H1 (cell line): ENCODE data around the gene CTSW.

ENCODE experiments used
- ASH2L ChIP-seq: fragments of 200-600, 300-600 bp; sonication (generic); IDR thresholded peaks from one replicate; pipeline ENCODE4 v1.7.1; 2017; ENCODE audit warnings: low read length
- CTCF ChIP-seq, 3 experiments: IDR thresholded peaks; 1 replicate in 2 of 3; 2 replicates in 1 of 3; pipeline versions ENCODE4 v1.5.1 to v1.6.1; 2011; ENCODE audit warnings: low read length in 3 of 3, mild to moderate bottlenecking in 3 of 3, inconsistent platforms in 2 of 3, low read depth in 1 of 3, moderate library complexity in 1 of 3; ENCODE audit not compliant: insufficient read depth in 1 of 3; ENCODE audit errors: control extremely low read depth in 1 of 3
- EGR1 ChIP-seq: IDR thresholded peaks from 2 replicates; pipeline ENCODE4 v1.6.1; 2011; ENCODE audit warnings: low read depth, low read length, borderline replicate concordance
- EP300 ChIP-seq, 2 experiments: IDR thresholded peaks; 1 replicate in 1 of 2; 2 replicates in 1 of 2; pipeline ENCODE4 v1.6.1; 2011 to 2012; ENCODE audit warnings: low read depth in 2 of 2, low read length in 2 of 2, mild to moderate bottlenecking in 2 of 2, borderline replicate concordance in 1 of 2, inconsistent platforms in 1 of 2, moderate library complexity in 1 of 2
- GTF2F1 ChIP-seq: IDR thresholded peaks from 2 replicates; pipeline ENCODE4 v1.6.1; 2012; ENCODE audit warnings: low read depth, low read length, improper control_type of control experiment, borderline replicate concordance
- KDM1A ChIP-seq: fragments of 200-600, 300-600 bp; sonication (generic); IDR thresholded peaks from 2 replicates; pipeline ENCODE4 v1.7.1; 2016; ENCODE audit warnings: mild to moderate bottlenecking, low read length, borderline replicate concordance
- POLR2A ChIP-seq, 2 experiments: IDR thresholded peaks; 1 replicate in 1 of 2; 2 replicates in 1 of 2; pipeline ENCODE4 v1.6.1; 2011; ENCODE audit warnings: low read depth in 2 of 2, low read length in 2 of 2, mild to moderate bottlenecking in 2 of 2; ENCODE audit errors: control extremely low read depth in 1 of 2
- POLR2AphosphoS5 ChIP-seq: IDR thresholded peaks from 2 replicates; pipeline ENCODE4 v1.6.1; 2011; ENCODE audit warnings: low read depth, low read length

- TF ChIP-seq KDM1A (no peak), CTCF (IDR thresholded peaks at IDR 0.05; ENCODE audit: control extremely low read depth in 1 of 3, insufficient read depth in 1 of 3, low read depth in 1 of 3, low read length in 3 of 3) (no peak), EGR1 (no peak), POLR2A (IDR thresholded peaks at IDR 0.05; ENCODE audit: control extremely low read depth in 1 of 2, low read depth in 2 of 2, low read length in 2 of 2) (peak in 1 of 2 experiments; percentile 41; a peak in 1 of 3 replicates), GTF2F1 (no peak), ASH2L (peak; percentile 69), POLR2AphosphoS5 (peak; percentile 15; the same call in 1 of the 2 replicates), EP300 (IDR thresholded peaks at IDR 0.05; ENCODE audit: borderline replicate concordance in 1 of 2, low read depth in 2 of 2, low read length in 2 of 2) (no peak)
Observed at GRCh38 chr11:65833297-65834030, 46.2 kb upstream of the CTSW start, which contains the start of gene SNX32.
